Hepatocyte (in vitro differentiated cells): Measurements from ENCODE around the gene ZFYVE26.

Experiments used
- CTCF ChIP-seq: fragments of 200-600 bp; sonication (generic); IDR thresholded peaks from 2 replicates; pipeline ENCODE4 v1.5.1; 2016; ENCODE audit warnings: antibody characterized with exemption, mild to moderate bottlenecking; ENCODE audit not compliant: poor library complexity
- EZH2 ChIP-seq: fragments of 200-600 bp; sonication (generic); IDR thresholded peaks from 2 replicates; pipeline ENCODE4 v1.6.1; 2016; ENCODE audit warnings: antibody characterized with exemption, mild to moderate bottlenecking, borderline replicate concordance
- EZH2phosphoT487 ChIP-seq: fragments of 200-600 bp; sonication (generic); IDR thresholded peaks from one replicate; pipeline ENCODE4 v1.6.1; 2018; ENCODE audit warnings: antibody characterized with exemption, mild to moderate bottlenecking, low read depth, moderate library complexity; ENCODE audit not compliant: unreplicated experiment, severe bottlenecking

- no peak for TF ChIP-seq CTCF
- TF ChIP-seq EZH2: no peak
- no peak for TF ChIP-seq EZH2phosphoT487
Measured at GRCh38 chr14:67820428-67820971, 4.1 kb upstream of the ZFYVE26 start.
